Umbilical cord (tissue), 2 donors: ENCODE data around the gene TMEM200C. TPM values are rescaled to one million over a fixed set of nuclear protein-coding genes. Genes with fewer than 3 reads are reported as not detected.
A peak's percentile ranks its signal among the peaks of the same experiment; 100 is the strongest.
"Not testable (repeated sequence)": the region's sequence is repeated elsewhere in the genome, so short reads cannot be mapped to it uniquely, and the experiment has no call there.

ENCODE experiments used
- DNase-seq: peaks from one replicate; pipeline ENCODE4 v3.0.0-alpha.2; 2015; ENCODE audit warnings: low spot score
- total RNA-seq: library from RNA; depleted of rRNA; stranded (reverse); fragments of >200 nt; gene quantifications from one replicate; pipeline ENCODE4 v1.2.3, GENCODE V29; 2014; ENCODE audit warnings: low replicate concordance; ENCODE audit not compliant: insufficient read depth

Gene TMEM200C
- total RNA-seq, 1 donor from 2014 or later = 5.1 TPM

- no peak for DNase-seq
These were observed 2.4 kb downstream of the TMEM200C start for GRCh38 chr18:5892823-5893431.

GRCh38 chr18:5891854-5892215 is 3.5 kb downstream of the TMEM200C start:
- DNase-seq = no peak

DNA sequence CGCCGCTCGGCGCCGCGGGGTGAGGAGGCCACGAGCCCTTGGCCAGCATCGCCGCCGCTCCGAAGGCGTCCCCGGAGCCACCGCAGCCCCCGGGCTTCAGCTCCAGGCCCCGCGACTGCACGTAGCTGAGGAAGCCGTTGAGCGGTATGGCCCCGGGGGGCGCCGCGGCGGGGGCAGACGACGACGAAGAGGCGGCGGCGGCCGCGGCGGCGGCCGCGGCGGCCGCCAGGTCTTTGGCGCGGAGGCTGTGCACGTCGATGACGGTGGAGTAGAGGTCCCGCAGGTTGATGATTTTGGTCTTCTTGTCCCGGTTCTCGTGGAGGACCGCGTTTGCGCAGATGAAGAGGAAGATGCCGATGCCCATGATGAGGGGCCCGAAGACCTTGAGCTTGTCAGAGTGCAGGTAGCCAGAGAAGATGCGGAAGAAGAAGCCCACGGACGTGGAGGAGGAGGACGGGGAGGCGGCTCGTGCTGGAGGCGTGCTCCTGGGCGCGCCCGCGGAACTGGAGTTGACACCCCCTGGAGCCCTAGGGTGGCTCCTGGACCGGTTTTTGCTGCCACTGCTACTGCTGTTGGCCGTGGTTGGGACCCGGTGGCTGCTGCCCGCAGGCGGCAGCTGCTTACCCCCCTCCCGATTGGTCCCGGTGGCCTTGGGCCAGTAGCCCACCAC is 4.0 kb downstream of the TMEM200C start:
- no peak for DNase-seq

GRCh38 chr18:5890331-5891183 is 4.8 kb downstream of the TMEM200C start:
- DNase-seq = peak; percentile 36

DNA sequence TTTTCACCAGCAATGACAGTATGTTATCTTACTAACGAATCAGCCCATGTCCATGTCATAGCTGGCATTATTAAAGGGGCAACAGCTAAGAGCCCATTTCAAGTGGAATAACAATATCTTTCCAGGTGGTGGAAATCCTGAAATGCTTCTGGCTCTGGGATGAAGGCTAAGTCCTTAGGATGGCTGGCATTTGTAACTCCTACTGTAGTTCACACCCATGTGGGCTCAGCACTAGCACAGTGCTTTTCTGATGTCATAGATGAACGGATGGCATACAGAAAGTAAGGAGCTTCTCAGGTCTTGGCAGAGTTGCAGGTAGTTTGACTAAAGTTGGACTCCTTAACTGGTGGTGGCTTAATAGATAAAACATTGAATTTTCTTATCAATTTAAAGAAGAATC is 10.0 kb downstream of the TMEM200C start:
- no peak for DNase-seq

DNA sequence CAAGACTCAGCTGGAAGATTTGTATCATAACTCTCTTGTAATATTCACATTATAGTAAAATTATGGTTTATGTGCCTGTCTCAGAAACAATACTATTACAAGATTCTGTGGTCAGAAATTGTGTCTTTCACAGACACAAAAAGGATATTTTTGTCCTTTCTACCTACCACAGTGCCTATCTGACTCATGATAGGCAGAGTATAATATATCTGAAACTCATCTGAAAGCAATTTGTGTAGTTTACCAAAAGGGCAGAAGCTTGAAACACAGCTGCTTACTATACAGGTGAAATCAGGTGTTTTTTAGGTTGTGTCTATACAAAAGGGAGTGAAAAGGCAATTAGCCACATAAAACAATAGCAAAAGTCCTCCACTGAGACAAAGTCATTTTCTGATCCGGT is 10.9 kb downstream of the TMEM200C start:
- no peak for DNase-seq

GRCh38 chr18:5879479-5879882 is 15.8 kb downstream of the TMEM200C start:
- peak; percentile 37 for DNase-seq

GRCh38 chr18:5876891-5877290 is 18.4 kb downstream of the TMEM200C start:
- no peak for DNase-seq

DNA sequence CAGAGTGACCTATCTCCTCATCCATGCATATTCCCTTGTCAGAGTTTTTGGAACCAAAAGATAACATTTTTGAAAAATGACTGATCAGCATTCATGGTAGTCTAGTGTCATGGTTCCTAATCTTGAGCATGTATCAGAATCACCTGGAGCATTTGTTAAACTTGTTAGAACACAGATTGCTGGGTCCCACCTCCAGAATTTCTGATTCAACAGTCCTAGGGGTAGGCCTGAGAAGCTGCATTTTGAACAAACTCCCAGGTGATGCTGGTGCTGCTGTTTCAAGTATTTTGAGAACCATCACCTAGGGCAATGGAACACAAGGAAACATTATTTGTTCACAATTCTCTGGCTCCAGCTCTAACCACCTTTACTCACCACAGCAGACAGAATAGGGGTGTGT is 21.0 kb downstream of the TMEM200C start:
- no peak for DNase-seq

- peak; percentile 58 for DNase-seq
These were observed 22.4 kb downstream of the TMEM200C start for GRCh38 chr18:5872886-5873285.

- no peak for DNase-seq
These were observed 23.9 kb downstream of the TMEM200C start for GRCh38 chr18:5871426-5871825.

GRCh38 chr18:5868218-5868854 is 27.0 kb downstream of the TMEM200C start:
- DNase-seq = peak; percentile 93

DNA sequence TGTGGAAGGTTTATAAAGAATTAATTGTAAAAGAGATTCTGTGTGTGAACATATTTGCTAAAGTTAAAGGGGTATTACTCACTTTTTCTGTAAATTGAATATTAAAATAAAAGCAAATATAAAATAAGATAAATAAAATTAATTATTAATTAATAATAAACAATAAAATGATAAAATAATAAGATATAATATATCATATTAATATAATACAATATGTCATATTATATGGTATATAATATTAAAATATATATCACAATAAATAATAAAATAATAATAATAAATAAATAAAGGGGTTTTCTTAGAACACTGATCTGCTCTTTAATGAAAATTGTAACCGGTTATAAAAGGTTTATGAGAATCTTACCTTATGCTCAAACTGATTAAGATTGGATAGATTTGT is 29.8 kb downstream of the TMEM200C start:
- no peak for DNase-seq

GRCh38 chr18:5862127-5862526 is 33.2 kb downstream of the TMEM200C start:
- not testable (repeated sequence) for DNase-seq

DNA sequence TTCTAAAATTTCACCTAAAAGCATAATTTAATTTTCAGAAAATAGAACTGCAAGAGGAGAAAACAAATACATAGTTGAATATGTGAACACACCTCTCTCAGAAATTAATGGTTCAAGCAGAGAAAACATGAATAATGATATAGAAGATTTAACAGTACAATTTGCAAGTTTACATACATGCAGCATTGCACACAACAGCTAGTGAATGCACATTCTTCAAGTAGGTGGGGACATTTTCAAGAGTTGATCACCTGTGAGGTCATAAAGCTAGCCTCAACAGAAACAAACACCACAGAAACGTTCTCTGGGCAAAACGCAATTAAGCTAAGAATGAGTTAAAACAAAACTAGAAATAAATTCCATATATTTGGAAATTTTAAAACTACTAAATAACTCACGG is 38.1 kb downstream of the TMEM200C start:
- no peak for DNase-seq

GRCh38 chr18:5853253-5853652 is 42.1 kb downstream of the TMEM200C start:
- no peak for DNase-seq

DNA sequence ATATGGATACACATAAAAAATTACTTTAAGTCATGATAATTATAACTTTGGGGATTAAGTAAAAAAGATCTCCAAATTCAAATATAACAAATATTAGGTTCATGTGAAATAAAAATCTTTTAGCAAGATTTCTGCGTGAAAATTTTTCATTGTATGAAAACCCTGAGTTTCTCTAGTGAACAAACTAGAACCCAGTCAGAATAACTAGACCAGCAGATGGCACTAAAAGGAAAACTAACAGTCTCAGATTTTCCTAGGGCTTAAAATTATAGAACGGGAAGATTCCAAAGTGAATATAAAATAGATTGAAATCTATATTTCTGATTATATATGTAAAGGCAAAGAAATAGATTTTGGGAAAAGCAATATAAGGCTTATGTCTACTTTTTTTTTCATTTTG is 43.3 kb downstream of the TMEM200C start:
- no peak for DNase-seq

DNA sequence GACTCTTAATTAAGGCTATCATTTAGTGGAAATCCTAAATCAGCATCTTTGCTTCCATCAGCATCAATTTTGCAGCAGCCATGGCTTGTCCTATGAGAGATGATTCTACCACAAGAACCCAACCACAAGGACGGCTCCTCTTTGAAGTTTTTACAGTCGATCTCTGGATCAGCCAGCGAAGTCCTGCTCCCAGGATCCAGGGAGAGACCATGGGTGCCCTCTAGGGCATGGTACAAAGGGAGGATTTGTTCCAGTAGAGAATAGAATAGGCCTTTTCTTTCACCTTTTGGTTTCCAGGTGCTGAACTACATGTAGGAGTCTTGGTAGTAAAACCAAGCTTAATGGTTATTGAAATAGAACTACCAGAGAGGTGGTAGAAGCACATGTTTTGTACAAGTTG is 52.7 kb downstream of the TMEM200C start:
- DNase-seq = no peak

DNA sequence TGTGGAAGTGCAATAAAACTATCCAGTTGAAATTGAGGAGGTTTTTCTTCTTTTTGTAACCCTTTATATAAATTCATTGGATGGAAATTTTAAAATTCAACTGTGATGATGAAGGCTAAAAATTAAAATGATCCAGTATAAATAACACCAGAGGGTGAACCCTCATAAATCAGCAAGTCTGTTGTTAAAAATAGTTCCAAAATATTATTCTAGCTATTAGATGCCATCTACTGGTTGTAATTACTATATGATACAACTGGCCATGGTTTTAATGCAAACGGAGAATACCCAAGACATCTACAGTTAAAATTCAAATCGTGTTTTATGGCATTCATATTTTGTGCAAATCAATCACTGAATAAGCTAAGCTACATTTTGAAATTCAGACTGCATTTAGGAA is 53.8 kb downstream of the TMEM200C start:
- no peak for DNase-seq

DNA sequence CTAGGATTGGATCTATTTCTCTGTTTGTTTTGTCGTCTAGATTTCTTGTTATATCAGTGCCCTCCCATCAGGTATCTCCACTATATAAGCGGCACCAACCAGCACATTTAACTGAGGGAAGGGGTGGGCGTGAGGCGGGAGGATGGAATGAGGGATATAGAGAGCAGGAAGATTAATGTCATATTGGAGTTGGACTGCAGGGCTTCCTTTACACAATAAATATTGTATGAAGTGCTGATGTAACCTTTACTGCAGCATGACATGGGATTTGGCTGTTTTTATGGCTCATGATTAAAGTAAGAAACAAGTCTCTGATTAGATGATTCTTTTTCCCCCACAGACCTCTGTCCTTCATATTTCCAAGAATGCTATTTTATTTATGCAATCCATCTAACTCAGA is 54.8 kb downstream of the TMEM200C start:
- peak; percentile 72 for DNase-seq

DNA sequence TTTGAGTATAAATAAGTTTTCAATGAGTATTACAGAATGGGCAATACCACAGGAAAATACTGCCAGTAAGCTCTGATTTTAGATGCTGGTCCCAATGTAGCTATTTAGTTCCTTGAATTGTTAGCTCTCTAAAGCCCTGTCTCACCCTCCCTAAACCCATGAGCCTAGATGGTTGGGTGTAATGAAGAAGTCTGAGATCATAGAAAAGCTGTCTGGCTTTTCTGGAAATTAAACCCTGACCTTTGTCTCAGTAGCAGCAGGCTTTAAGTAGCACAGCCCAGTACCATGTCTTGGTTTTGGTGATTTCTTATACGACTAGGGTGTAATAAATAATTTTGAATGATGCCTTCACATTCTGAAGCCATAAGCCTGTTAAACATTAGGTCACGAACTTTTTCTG is 55.3 kb downstream of the TMEM200C start:
- peak; percentile 83 for DNase-seq

- DNase-seq = no peak
These were observed 56.2 kb downstream of the TMEM200C start for GRCh38 chr18:5839102-5839501.
